HG03159 (cell line): ENCODE measurements around the gene UBE2I.

Experiments
- ATAC-seq: cut with Tn5 transposase; IDR thresholded peaks from one replicate; pipeline ENCODE4 v1.9.1; 2021; ENCODE audit warnings: mild to moderate bottlenecking, moderate library complexity; ENCODE audit not compliant: unreplicated experiment

The UBE2I gene

GRCh38 chr16:1312467-1312816 lies 3.0 kb downstream of the UBE2I start:
- ATAC-seq, result no peak

- no peak for ATAC-seq
Observed at GRCh38 chr16:1312903-1313302, 3.5 kb downstream of the UBE2I start.

- no peak for ATAC-seq
Observed at GRCh38 chr16:1313721-1314369, 4.4 kb downstream of the UBE2I start.

GRCh38 chr16:1314399-1315068 lies 5.1 kb downstream of the UBE2I start:
- ATAC-seq, result no peak

- ATAC-seq, result no peak
Observed at GRCh38 chr16:1315081-1316032, 5.9 kb downstream of the UBE2I start.

GRCh38 chr16:1316033-1316405 lies 6.6 kb downstream of the UBE2I start:
- no peak for ATAC-seq

- no peak for ATAC-seq
Observed at GRCh38 chr16:1317479-1318267, 8.2 kb downstream of the UBE2I start.

- ATAC-seq, result no peak
Observed at GRCh38 chr16:1318268-1318545, 8.8 kb downstream of the UBE2I start.

- no peak for ATAC-seq
Observed at GRCh38 chr16:1319041-1319440, 9.6 kb downstream of the UBE2I start.

GRCh38 chr16:1320097-1320496 lies 10.7 kb downstream of the UBE2I start:
- no peak for ATAC-seq

GRCh38 chr16:1320658-1321240 lies 11.3 kb downstream of the UBE2I start:
- ATAC-seq, result no peak

- ATAC-seq, result no peak
Observed at GRCh38 chr16:1322407-1322806, 13.0 kb downstream of the UBE2I start.

- no peak for ATAC-seq
Observed at GRCh38 chr16:1323296-1324239, 14.1 kb downstream of the UBE2I start.

GRCh38 chr16:1324286-1324826 lies 14.9 kb downstream of the UBE2I start:
- ATAC-seq, result no peak

GRCh38 chr16:1325261-1325660 lies 15.8 kb downstream of the UBE2I start:
- no peak for ATAC-seq

GRCh38 chr16:1325673-1326371 lies 16.4 kb downstream of the UBE2I start:
- no peak for ATAC-seq

- no peak for ATAC-seq
Observed at GRCh38 chr16:1326391-1326790, 17.0 kb downstream of the UBE2I start.

GRCh38 chr16:1326946-1327618 lies 17.6 kb downstream of the UBE2I start:
- no peak for ATAC-seq
